ENCODE results near the gene BANF2.

Gene BANF2

GRCh38 chr20:17652411-17652810 is 47.4 kb upstream of the BANF2 start:
- H3K18ac ChIP-seq (ENCODE audit: low read depth in 1 of 2, low read length in 2 of 2): no peak overlapping the region
- no peak overlapping the region for H2BK12ac ChIP-seq (ENCODE audit: low read length in 2 of 2)
- no peak overlapping the region for H3K4ac ChIP-seq (ENCODE audit: low read depth in 1 of 2, low read length in 2 of 2)
- peaks cover 58% of the 10 kb centered on the region in 2 experiments for H3K36me3 ChIP-seq (ENCODE audit: control insufficient read depth in 1 of 2, insufficient read depth in 2 of 2, low read depth in 1 of 2, low read length in 2 of 2)
- no peak overlapping the region for H2BK5ac ChIP-seq (ENCODE audit: low read depth, low read length, poor library complexity, severe bottlenecking)
- peak overlapping the region in 1 of 2 experiments; percentile 51 for H3K23ac ChIP-seq (ENCODE audit: low read length in 2 of 2)
- no peak overlapping the region for H2BK120ac ChIP-seq (ENCODE audit: low read depth, low read length)
- 92% methylated on average over 10 of the region's 10 CpGs for WGBS
- no peak overlapping the region for H3K9ac ChIP-seq (ENCODE audit: low read length)
- no peak overlapping the region for H3K14ac ChIP-seq (ENCODE audit: low read length in 2 of 2)
- H4K91ac ChIP-seq (ENCODE audit: low read length): peak overlapping the region; percentile 16
- no peak overlapping the region for H2AFZ ChIP-seq (ENCODE audit: low read depth, low read length)
- no peak overlapping the region for H4K8ac ChIP-seq (ENCODE audit: low read length)
- H2BK15ac ChIP-seq (ENCODE audit: low read depth, poor library complexity, severe bottlenecking): no peak overlapping the region
- no peak overlapping the region for H3K4me2 ChIP-seq (ENCODE audit: low read length, poor library complexity, severe bottlenecking)
- peaks cover 17% of the 10 kb centered on the region for H3K79me1 ChIP-seq (replicated peaks; ENCODE audit: low read length, poor library complexity, severe bottlenecking)
- H3K4me1 ChIP-seq (ENCODE audit: control insufficient read depth, insufficient read depth, low read depth, low read length): peaks cover 41% of the 10 kb centered on the region
- H2AK5ac ChIP-seq (ENCODE audit: low read length, severe bottlenecking): no peak overlapping the region
- H3K9me3 ChIP-seq (ENCODE audit: control insufficient read depth, low read length): no peaks in the 10 kb centered on the region
- H3K27me3 ChIP-seq (ENCODE audit: control insufficient read depth in 1 of 2, insufficient read depth in 1 of 2, low read length in 2 of 2): no peaks in the 10 kb centered on the region
- no peak overlapping the region for H3K4me3 ChIP-seq (ENCODE audit: insufficient read depth in 1 of 2, low read depth in 1 of 2, low read length in 2 of 2)
- no peak overlapping the region for H3K27ac ChIP-seq (ENCODE audit: low read length, poor library complexity, severe bottlenecking)
- DNase-seq: no peak

DNA sequence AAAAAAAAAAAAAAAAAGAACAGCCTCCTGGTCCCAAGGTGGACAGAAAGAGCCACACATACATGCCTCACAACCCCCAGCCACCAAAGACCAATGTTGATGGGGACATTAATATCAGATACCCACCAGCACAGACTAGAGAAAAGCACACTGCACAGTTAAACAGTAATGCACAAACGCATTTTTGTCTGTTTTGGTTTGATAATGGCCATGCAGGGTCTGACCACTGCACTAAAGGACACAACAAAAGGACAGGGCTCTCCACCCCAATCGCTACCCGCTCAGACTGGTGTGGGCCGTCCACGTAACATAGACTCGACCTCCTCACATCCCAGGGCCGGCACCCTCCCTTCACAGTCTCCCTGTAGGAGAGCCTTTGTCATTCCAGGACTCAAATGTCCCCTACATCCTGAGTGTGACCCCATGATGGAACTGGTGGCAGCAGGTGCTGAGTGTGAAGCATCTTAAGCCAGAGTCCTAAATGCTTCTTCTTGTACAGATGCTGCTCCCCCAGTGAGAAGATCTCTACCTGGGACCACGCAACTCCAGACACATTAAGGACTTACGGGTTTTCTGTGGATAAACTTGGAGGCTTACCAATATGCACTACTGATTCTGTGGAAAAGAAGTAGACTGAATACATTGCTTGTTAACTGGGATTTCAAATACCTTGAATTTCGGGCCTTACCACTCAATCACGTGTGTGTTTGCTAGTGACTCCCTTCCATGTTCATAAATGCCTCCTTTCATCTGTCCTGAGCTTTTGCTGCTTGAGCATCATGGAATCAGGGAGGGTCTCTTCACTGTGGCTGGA is 45.7 kb upstream of the BANF2 start:
- WGBS: 97% methylated on average over 11 of the region's 11 CpGs
- H3K27ac ChIP-seq (ENCODE audit: low read length, poor library complexity, severe bottlenecking): peak overlapping the region; percentile 4
- H3K14ac ChIP-seq (ENCODE audit: low read length in 2 of 2): no peak overlapping the region

GRCh38 chr20:17654649-17655285 is 45.0 kb upstream of the BANF2 start:
- Histone ChIP-seq H3K4ac (ENCODE audit: low read depth in 1 of 2, low read length in 2 of 2) (no peak overlapping the region), H3K27ac (ENCODE audit: low read length, poor library complexity, severe bottlenecking) (peak overlapping the region; percentile 73), H2BK12ac (ENCODE audit: low read length in 2 of 2) (no peak overlapping the region), H3K18ac (ENCODE audit: low read depth in 1 of 2, low read length in 2 of 2) (no peak overlapping the region), H4K8ac (ENCODE audit: low read length) (no peak overlapping the region), H3K27me3 (ENCODE audit: control insufficient read depth in 1 of 2, insufficient read depth in 1 of 2, low read length in 2 of 2) (no peaks in the 10 kb centered on the region), H3K4me3 (ENCODE audit: insufficient read depth in 1 of 2, low read depth in 1 of 2, low read length in 2 of 2) (no peak overlapping the region), H2AFZ (ENCODE audit: low read depth, low read length) (no peak overlapping the region), H4K91ac (ENCODE audit: low read length) (no peak overlapping the region), H3K23ac (ENCODE audit: low read length in 2 of 2) (no peak overlapping the region), H2BK120ac (ENCODE audit: low read depth, low read length) (no peak overlapping the region), H2AK5ac (ENCODE audit: low read length, severe bottlenecking) (no peak overlapping the region), H2BK15ac (ENCODE audit: low read depth, poor library complexity, severe bottlenecking) (no peak overlapping the region), H3K4me1 (ENCODE audit: control insufficient read depth, insufficient read depth, low read depth, low read length) (peaks cover 34% of the 10 kb centered on the region), H3K36me3 (ENCODE audit: control insufficient read depth in 1 of 2, insufficient read depth in 2 of 2, low read depth in 1 of 2, low read length in 2 of 2) (peaks cover 63 to 66% of the 10 kb centered on the region in 2 experiments), H3K9me3 (ENCODE audit: control insufficient read depth, low read length) (peaks cover 8% of the 10 kb centered on the region), H2BK5ac (ENCODE audit: low read depth, low read length, poor library complexity, severe bottlenecking) (no peak overlapping the region), H3K4me2 (ENCODE audit: low read length, poor library complexity, severe bottlenecking) (no peak overlapping the region), H3K9ac (ENCODE audit: low read length) (peak overlapping the region; percentile 37), H3K79me1 (replicated peaks; ENCODE audit: low read length, poor library complexity, severe bottlenecking) (peaks cover 20% of the 10 kb centered on the region), H3K14ac (ENCODE audit: low read length in 2 of 2) (no peak overlapping the region)
- 58% methylated on average over 7 of the region's 7 CpGs for WGBS
- DNase-seq: peak; percentile 62

More for the DNA sequence above, 45.7 kb upstream of the BANF2 start:
- Histone ChIP-seq H3K79me1 (replicated peaks; ENCODE audit: low read length, poor library complexity, severe bottlenecking) (peaks cover 20% of the 10 kb centered on the region), H3K23ac (ENCODE audit: low read length in 2 of 2) (no peak overlapping the region), H4K91ac (ENCODE audit: low read length) (no peak overlapping the region), H2BK5ac (ENCODE audit: low read depth, low read length, poor library complexity, severe bottlenecking) (no peak overlapping the region), H3K18ac (ENCODE audit: low read depth in 1 of 2, low read length in 2 of 2) (no peak overlapping the region), H2BK12ac (ENCODE audit: low read length in 2 of 2) (no peak overlapping the region), H3K4ac (ENCODE audit: low read depth in 1 of 2, low read length in 2 of 2) (no peak overlapping the region), H4K8ac (ENCODE audit: low read length) (no peak overlapping the region), H2BK15ac (ENCODE audit: low read depth, poor library complexity, severe bottlenecking) (no peak overlapping the region), H3K4me1 (ENCODE audit: control insufficient read depth, insufficient read depth, low read depth, low read length) (peaks cover 38% of the 10 kb centered on the region), H3K27me3 (ENCODE audit: control insufficient read depth in 1 of 2, insufficient read depth in 1 of 2, low read length in 2 of 2) (no peaks in the 10 kb centered on the region), H3K9me3 (ENCODE audit: control insufficient read depth, low read length) (peaks cover 8% of the 10 kb centered on the region), H3K4me2 (ENCODE audit: low read length, poor library complexity, severe bottlenecking) (no peak overlapping the region), H3K4me3 (ENCODE audit: insufficient read depth in 1 of 2, low read depth in 1 of 2, low read length in 2 of 2) (no peak overlapping the region), H2AFZ (ENCODE audit: low read depth, low read length) (no peak overlapping the region), H3K36me3 (ENCODE audit: control insufficient read depth in 1 of 2, insufficient read depth in 2 of 2, low read depth in 1 of 2, low read length in 2 of 2) (peaks cover 62 to 69% of the 10 kb centered on the region in 2 experiments), H2AK5ac (ENCODE audit: low read length, severe bottlenecking) (no peak overlapping the region), H3K9ac (ENCODE audit: low read length) (peak overlapping the region; percentile 34), H2BK120ac (ENCODE audit: low read depth, low read length) (no peak overlapping the region)
- no peak for DNase-seq

GRCh38 chr20:17655286-17655651 is 44.5 kb upstream of the BANF2 start:
- 80% methylated on average over 7 of the region's 7 CpGs for WGBS
- Histone ChIP-seq H3K18ac (ENCODE audit: low read depth in 1 of 2, low read length in 2 of 2) (no peak overlapping the region), H3K4ac (ENCODE audit: low read depth in 1 of 2, low read length in 2 of 2) (no peak overlapping the region), H3K27ac (ENCODE audit: low read length, poor library complexity, severe bottlenecking) (peak overlapping the region; percentile 73), H3K23ac (ENCODE audit: low read length in 2 of 2) (no peak overlapping the region), H3K27me3 (ENCODE audit: control insufficient read depth in 1 of 2, insufficient read depth in 1 of 2, low read length in 2 of 2) (no peaks in the 10 kb centered on the region), H2BK12ac (ENCODE audit: low read length in 2 of 2) (no peak overlapping the region), H3K14ac (ENCODE audit: low read length in 2 of 2) (no peak overlapping the region), H3K36me3 (ENCODE audit: control insufficient read depth in 1 of 2, insufficient read depth in 2 of 2, low read depth in 1 of 2, low read length in 2 of 2) (peaks cover 64 to 66% of the 10 kb centered on the region in 2 experiments), H3K9me3 (ENCODE audit: control insufficient read depth, low read length) (peaks cover 8% of the 10 kb centered on the region), H3K4me2 (ENCODE audit: low read length, poor library complexity, severe bottlenecking) (no peak overlapping the region), H2BK120ac (ENCODE audit: low read depth, low read length) (no peak overlapping the region), H4K8ac (ENCODE audit: low read length) (no peak overlapping the region), H3K9ac (ENCODE audit: low read length) (peak overlapping the region; percentile 37), H2AK5ac (ENCODE audit: low read length, severe bottlenecking) (no peak overlapping the region), H2AFZ (ENCODE audit: low read depth, low read length) (no peak overlapping the region), H4K91ac (ENCODE audit: low read length) (no peak overlapping the region), H2BK5ac (ENCODE audit: low read depth, low read length, poor library complexity, severe bottlenecking) (no peak overlapping the region), H3K4me1 (ENCODE audit: control insufficient read depth, insufficient read depth, low read depth, low read length) (peaks cover 31% of the 10 kb centered on the region), H2BK15ac (ENCODE audit: low read depth, poor library complexity, severe bottlenecking) (no peak overlapping the region), H3K79me1 (replicated peaks; ENCODE audit: low read length, poor library complexity, severe bottlenecking) (peaks cover 18% of the 10 kb centered on the region), H3K4me3 (ENCODE audit: insufficient read depth in 1 of 2, low read depth in 1 of 2, low read length in 2 of 2) (no peak overlapping the region)
- DNase-seq: no peak

Measured in mesenchymal stem cell (in vitro differentiated cells and primary cell).